NT2/D1 (cell line): ENCODE measurements around the gene INPP5B.
"Not testable (repeated sequence)": the region's sequence is repeated elsewhere in the genome, so short reads cannot be mapped to it uniquely, and the experiment has no call there.

Experiments used
- DNase-seq: peaks from one replicate; pipeline ENCODE4 v3.0.0-alpha.2; 2011; ENCODE audit warnings: low read depth, low spot score
- H3K27me3 ChIP-seq: 2 replicates; pipeline ENCODE4 v1.6.0; 2011; ENCODE audit warnings: mild to moderate bottlenecking; ENCODE audit not compliant: insufficient read length, insufficient read depth
- H3K36me3 ChIP-seq: 2 replicates; pipeline ENCODE4 v1.6.1; 2011; ENCODE audit warnings: mild to moderate bottlenecking, low read length, mixed read lengths; ENCODE audit not compliant: insufficient read depth, insufficient read length
- H3K4me1 ChIP-seq: 2 replicates; pipeline ENCODE4 v1.5.1; 2011; ENCODE audit not compliant: insufficient read depth, insufficient read length
- H3K4me3 ChIP-seq: 2 replicates; pipeline ENCODE4 v1.5.1; 2011; ENCODE audit warnings: low read depth; ENCODE audit not compliant: insufficient read length
- H3K9ac ChIP-seq: 2 replicates; pipeline ENCODE4 v1.6.0; 2011; ENCODE audit warnings: low read depth; ENCODE audit not compliant: insufficient read length
- H3K9me3 ChIP-seq: 2 replicates; pipeline ENCODE4 v1.5.1; 2011; ENCODE audit warnings: mild to moderate bottlenecking, low read length; ENCODE audit not compliant: insufficient read depth
- SUZ12 ChIP-seq: IDR thresholded peaks from 2 replicates; pipeline ENCODE4 v1.6.1; 2011; ENCODE audit not compliant: insufficient read length, insufficient read depth; ENCODE audit errors: extremely low read depth
- YY1 ChIP-seq: IDR thresholded peaks from 2 replicates; pipeline ENCODE4 v1.6.1; 2011; ENCODE audit not compliant: insufficient read length, insufficient read depth
- ZNF274 ChIP-seq: IDR thresholded peaks from 2 replicates; pipeline ENCODE4 v1.6.1; 2011; ENCODE audit warnings: mild to moderate bottlenecking, low read depth, low read length

Gene INPP5B

GRCh38 chr1:37974567-37974966 is 27.7 kb upstream of the INPP5B start:
- DNase-seq = no peak
- H3K36me3 ChIP-seq = peaks cover 69% of the 10 kb centered on the region
- no peak overlapping the region for H3K9ac ChIP-seq
- H3K4me1 ChIP-seq = no peaks in the 10 kb centered on the region
- no peak for TF ChIP-seq YY1
- TF ChIP-seq SUZ12 = no peak
- H3K27me3 ChIP-seq = no peaks in the 10 kb centered on the region
- H3K9me3 ChIP-seq = no peaks in the 10 kb centered on the region
- no peak overlapping the region for H3K4me3 ChIP-seq

GRCh38 chr1:37973684-37974083 is 26.8 kb upstream of the INPP5B start:
- H3K27me3 ChIP-seq, H3K4me1 ChIP-seq, H3K9ac ChIP-seq, H3K4me3 ChIP-seq, DNase-seq, H3K9me3 ChIP-seq: not testable (repeated sequence)
- peaks cover 69% of the 10 kb centered on the region for H3K36me3 ChIP-seq

- no peak for DNase-seq
- Histone ChIP-seq H3K4me3 (no peak overlapping the region), H3K4me1 (peaks cover 3% of the 10 kb centered on the region), H3K9ac (no peak overlapping the region), H3K36me3 (peaks cover 86% of the 10 kb centered on the region), H3K27me3 (no peaks in the 10 kb centered on the region), H3K9me3 (no peaks in the 10 kb centered on the region)
- no peak for TF ChIP-seq SUZ12
- no peak for TF ChIP-seq YY1
Measured at GRCh38 chr1:37965301-37965700, 18.4 kb upstream of the INPP5B start.

- not testable (repeated sequence) for H3K27me3 ChIP-seq, DNase-seq, H3K4me3 ChIP-seq, H3K9me3 ChIP-seq, H3K9ac ChIP-seq, H3K4me1 ChIP-seq
- H3K36me3 ChIP-seq = peaks cover 87% of the 10 kb centered on the region
Measured at GRCh38 chr1:37964106-37964505, 17.3 kb upstream of the INPP5B start.

- Histone ChIP-seq H3K9me3 (no peaks in the 10 kb centered on the region), H3K4me3 (no peak overlapping the region), H3K36me3 (peaks cover 77% of the 10 kb centered on the region), H3K9ac (no peak overlapping the region), H3K4me1 (peaks cover 4% of the 10 kb centered on the region), H3K27me3 (no peaks in the 10 kb centered on the region)
- no peak for DNase-seq
- TF ChIP-seq ZNF274 (no peak), SUZ12 (no peak), YY1 (no peak)
Measured at GRCh38 chr1:37958690-37959089, 11.8 kb upstream of the INPP5B start.

GRCh38 chr1:37955685-37956084 is 8.8 kb upstream of the INPP5B start:
- TF ChIP-seq YY1 = no peak
- TF ChIP-seq SUZ12 = no peak
- no peak for TF ChIP-seq ZNF274
- Histone ChIP-seq H3K9ac (no peak overlapping the region), H3K36me3 (peaks cover 54% of the 10 kb centered on the region), H3K4me3 (no peak overlapping the region), H3K4me1 (peaks cover 12% of the 10 kb centered on the region), H3K27me3 (no peaks in the 10 kb centered on the region), H3K9me3 (no peaks in the 10 kb centered on the region)
- DNase-seq = no peak

GRCh38 chr1:37954316-37954971 is 7.6 kb upstream of the INPP5B start:
- Histone ChIP-seq H3K4me3 (no peak overlapping the region), H3K9ac (no peak overlapping the region), H3K4me1 (peaks cover 17% of the 10 kb centered on the region), H3K27me3 (no peaks in the 10 kb centered on the region), H3K36me3 (peaks cover 43% of the 10 kb centered on the region), H3K9me3 (no peaks in the 10 kb centered on the region)
- no peak for DNase-seq
- TF ChIP-seq YY1 = no peak
- no peak for TF ChIP-seq SUZ12

GRCh38 chr1:37952738-37953137 is 5.9 kb upstream of the INPP5B start:
- H3K4me1 ChIP-seq = peaks cover 22% of the 10 kb centered on the region
- DNase-seq = no peak
- H3K4me3 ChIP-seq = no peak overlapping the region
- peaks cover 26% of the 10 kb centered on the region for H3K36me3 ChIP-seq
- no peaks in the 10 kb centered on the region for H3K27me3 ChIP-seq
- H3K9ac ChIP-seq = no peak overlapping the region
- no peaks in the 10 kb centered on the region for H3K9me3 ChIP-seq
- no peak for TF ChIP-seq YY1
- TF ChIP-seq ZNF274 = no peak
- TF ChIP-seq SUZ12 = no peak
